Neural progenitor cell (in vitro differentiated cells): ENCODE data around the gene SLC12A6.

Experiments
- EZH2phosphoT487 ChIP-seq: fragments of 200-600 bp; sonication (generic); IDR thresholded peaks from 2 replicates; pipeline ENCODE4 v1.6.1; 2017; ENCODE audit warnings: antibody characterized with exemption
- TF ChIP-seq, protein P1 (sequence below): fragments of 200-600 bp; sonication (generic); IDR thresholded peaks from 2 replicates; pipeline ENCODE4 v1.5.1; 2017; ENCODE audit warnings: antibody characterized with exemption, mild to moderate bottlenecking

DNA sequence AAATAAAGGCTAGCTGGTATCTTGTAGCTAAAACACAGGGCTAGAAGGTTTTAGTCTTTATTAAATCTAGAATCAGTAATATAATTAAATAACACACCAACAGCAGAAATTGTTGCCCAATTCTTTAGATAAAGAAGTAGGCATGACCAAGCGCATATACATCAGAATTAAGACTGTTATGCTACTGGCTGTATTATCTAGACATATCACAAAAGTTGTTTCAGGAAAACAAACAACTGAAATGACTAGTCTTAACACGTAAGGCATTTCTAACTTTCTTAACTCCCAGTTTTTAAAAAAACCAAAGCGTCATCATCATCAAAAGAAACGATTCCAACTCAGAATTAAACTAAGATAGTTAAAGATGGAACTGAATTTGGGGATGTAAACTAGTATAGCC, 57.4 kb downstream of the SLC12A6 start:
- TF ChIP-seq, protein P1, sequence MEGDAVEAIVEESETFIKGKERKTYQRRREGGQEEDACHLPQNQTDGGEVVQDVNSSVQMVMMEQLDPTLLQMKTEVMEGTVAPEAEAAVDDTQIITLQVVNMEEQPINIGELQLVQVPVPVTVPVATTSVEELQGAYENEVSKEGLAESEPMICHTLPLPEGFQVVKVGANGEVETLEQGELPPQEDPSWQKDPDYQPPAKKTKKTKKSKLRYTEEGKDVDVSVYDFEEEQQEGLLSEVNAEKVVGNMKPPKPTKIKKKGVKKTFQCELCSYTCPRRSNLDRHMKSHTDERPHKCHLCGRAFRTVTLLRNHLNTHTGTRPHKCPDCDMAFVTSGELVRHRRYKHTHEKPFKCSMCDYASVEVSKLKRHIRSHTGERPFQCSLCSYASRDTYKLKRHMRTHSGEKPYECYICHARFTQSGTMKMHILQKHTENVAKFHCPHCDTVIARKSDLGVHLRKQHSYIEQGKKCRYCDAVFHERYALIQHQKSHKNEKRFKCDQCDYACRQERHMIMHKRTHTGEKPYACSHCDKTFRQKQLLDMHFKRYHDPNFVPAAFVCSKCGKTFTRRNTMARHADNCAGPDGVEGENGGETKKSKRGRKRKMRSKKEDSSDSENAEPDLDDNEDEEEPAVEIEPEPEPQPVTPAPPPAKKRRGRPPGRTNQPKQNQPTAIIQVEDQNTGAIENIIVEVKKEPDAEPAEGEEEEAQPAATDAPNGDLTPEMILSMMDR, result no peak
- TF ChIP-seq EZH2phosphoT487, result no peak
